H1 (cell line): ENCODE data around the gene SRGAP3.

Experiments
- GABPA ChIP-seq: IDR thresholded peaks from 2 replicates; pipeline ENCODE4 v1.6.1; 2011; ENCODE audit warnings: mild to moderate bottlenecking, low read length, moderate library complexity, borderline replicate concordance; ENCODE audit not compliant: insufficient read depth
- RAD21 ChIP-seq, 2 experiments: IDR thresholded peaks in 1 of 2; conservative IDR thresholded peaks in 1 of 2; 2 replicates each; pipeline ENCODE4 v1.6.1; 2011; ENCODE audit warnings: low read depth in 2 of 2, low read length in 2 of 2, improper control_type of control experiment in 1 of 2, inconsistent platforms in 1 of 2, mild to moderate bottlenecking in 1 of 2, moderate library complexity in 1 of 2
- TF ChIP-seq, protein P1 (sequence below), 3 experiments: IDR thresholded peaks; 1 replicate in 2 of 3; 2 replicates in 1 of 3; pipeline versions ENCODE4 v1.5.1 to v1.6.1; 2011; ENCODE audit warnings: low read length in 3 of 3, mild to moderate bottlenecking in 3 of 3, inconsistent platforms in 2 of 3, low read depth in 1 of 3, moderate library complexity in 1 of 3; ENCODE audit not compliant: insufficient read depth in 1 of 3; ENCODE audit errors: control extremely low read depth in 1 of 3

DNA sequence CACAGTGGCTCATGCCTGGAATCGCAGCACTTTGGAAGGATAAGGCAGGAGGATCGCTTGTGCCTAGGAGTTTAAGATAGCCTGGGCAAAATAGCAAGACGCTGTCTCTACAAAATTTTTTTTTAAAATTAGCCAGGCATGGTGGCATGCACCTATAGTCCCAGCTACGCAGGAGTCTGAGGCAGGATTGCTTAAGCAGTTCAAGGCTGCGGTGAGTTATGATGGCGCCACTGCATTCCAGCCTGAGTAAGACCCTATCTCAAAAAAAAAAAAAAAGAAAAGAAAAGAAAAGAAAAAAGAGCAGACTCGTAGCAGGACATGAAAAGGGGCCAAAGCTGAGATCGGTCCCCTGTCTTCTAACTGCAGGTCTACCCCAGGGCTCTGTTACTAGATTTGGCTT is 18.9 kb downstream of the SRGAP3 start:
- TF ChIP-seq GABPA = no peak
- TF ChIP-seq, protein P1, sequence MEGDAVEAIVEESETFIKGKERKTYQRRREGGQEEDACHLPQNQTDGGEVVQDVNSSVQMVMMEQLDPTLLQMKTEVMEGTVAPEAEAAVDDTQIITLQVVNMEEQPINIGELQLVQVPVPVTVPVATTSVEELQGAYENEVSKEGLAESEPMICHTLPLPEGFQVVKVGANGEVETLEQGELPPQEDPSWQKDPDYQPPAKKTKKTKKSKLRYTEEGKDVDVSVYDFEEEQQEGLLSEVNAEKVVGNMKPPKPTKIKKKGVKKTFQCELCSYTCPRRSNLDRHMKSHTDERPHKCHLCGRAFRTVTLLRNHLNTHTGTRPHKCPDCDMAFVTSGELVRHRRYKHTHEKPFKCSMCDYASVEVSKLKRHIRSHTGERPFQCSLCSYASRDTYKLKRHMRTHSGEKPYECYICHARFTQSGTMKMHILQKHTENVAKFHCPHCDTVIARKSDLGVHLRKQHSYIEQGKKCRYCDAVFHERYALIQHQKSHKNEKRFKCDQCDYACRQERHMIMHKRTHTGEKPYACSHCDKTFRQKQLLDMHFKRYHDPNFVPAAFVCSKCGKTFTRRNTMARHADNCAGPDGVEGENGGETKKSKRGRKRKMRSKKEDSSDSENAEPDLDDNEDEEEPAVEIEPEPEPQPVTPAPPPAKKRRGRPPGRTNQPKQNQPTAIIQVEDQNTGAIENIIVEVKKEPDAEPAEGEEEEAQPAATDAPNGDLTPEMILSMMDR (IDR thresholded peaks at IDR 0.05; ENCODE audit: control extremely low read depth in 1 of 3, insufficient read depth in 1 of 3, low read depth in 1 of 3, low read length in 3 of 3) = no peak
- no peak for TF ChIP-seq RAD21 (IDR thresholded peaks at IDR 0.05 in 1 of 2, conservative IDR thresholded peaks at IDR 0.05 in 1 of 2; ENCODE audit: low read depth in 2 of 2, low read length in 2 of 2)
